ENCODE data around the gene ALKBH6. TPM values are rescaled to one million over a fixed set of nuclear protein-coding genes. Genes with fewer than 3 reads are reported as not detected.
"Not testable (repeated sequence)": the region's sequence is repeated elsewhere in the genome, so short reads cannot be mapped to it uniquely, and the experiment has no call there.

The ALKBH6 gene
- total and polyA plus RNA-seq, 10 of the 15 experiments (the other 5 are each of a cell fraction or from before 2014, with no cell fraction given): 1.2 to 56.5 (median 36.1) TPM

- Histone ChIP-seq H3K36me3 (ENCODE audit: control insufficient read depth in 2 of 2, insufficient read depth in 2 of 2, low read length in 1 of 2) (peaks cover 0 to 2% of the 10 kb centered on the region in 2 experiments; a peak in 2 of 4 replicates), H3K4me1 (ENCODE audit: control insufficient read depth, insufficient read depth, low read length) (no peaks in the 10 kb centered on the region), H3K27ac (ENCODE audit: control insufficient read depth, insufficient read depth) (no peak overlapping the region), H3K9ac (ENCODE audit: control insufficient read depth, insufficient read depth, low read length) (no peak overlapping the region), H3K27me3 (replicated peaks in 1 of 2; ENCODE audit: control insufficient read depth in 2 of 2, insufficient read depth in 2 of 2, low read length in 1 of 2) (no peaks in the 10 kb centered on the region), H4K20me1 (ENCODE audit: control insufficient read depth, insufficient read depth) (no peaks in the 10 kb centered on the region), H2AFZ (ENCODE audit: control insufficient read depth, low read depth, low read length) (no peak overlapping the region), H3K4me2 (ENCODE audit: control insufficient read depth, insufficient read depth) (no peak overlapping the region), H3K9me3 (replicated peaks; ENCODE audit: control insufficient read depth, insufficient read depth, low read length) (no peaks in the 10 kb centered on the region), H3K4me3 (no peak overlapping the region), H3K79me2 (ENCODE audit: control insufficient read depth, insufficient read depth, low read length) (no peaks in the 10 kb centered on the region)
- POLR2A ChIA-PET: interaction anchor here (0.6 kb wide), 1 partner anchor 179 kb away, joined by 5 read pairs; no protein-coding TSS in a partner anchor
- CTCF ChIA-PET: no interaction called here
- TF ChIP-seq ZNF274 (IDR thresholded peaks at IDR 0.05; ENCODE audit: insufficient read depth, insufficient read length) (no peak), BCL3 (IDR thresholded peaks at IDR 0.05; ENCODE audit: borderline replicate concordance, insufficient read depth, low read depth, low read length, poor library complexity, severe bottlenecking) (no peak)
- WGBS (ENCODE audit: insufficient coverage, insufficient replicate concordance, low lambda C conversion rate, missing lambda C conversion rate): 74% methylated on average over 3 of the region's 3 CpGs
- intact Hi-C loops (cut with micrococcal nuclease; ENCODE audit: unreplicated experiment): no loop called here
- no peak for FAIRE-seq
- ATAC-seq: no peak
- RAD21 ChIA-PET (ENCODE audit: unreplicated experiment): no interaction called here
- DNase-seq (ENCODE audit: low read depth, low spot score): no peak
- in situ Hi-C loops (cut with MboI): no loop called here
- BruUV-seq (replicated peaks): no TSS peak
- SMC1A ChIA-PET (ENCODE audit: uncharacterized antibody, unreplicated experiment): interaction anchor here (0.6 to 0.7 kb wide), 2 partner anchors 10 to 89 kb away, joined by 3 read pairs; no protein-coding TSS in a partner anchor
Measured at GRCh38 chr19:36041831-36042230, 27.8 kb upstream of the ALKBH6 start.

- ATAC-seq; BruUV-seq (replicated peaks); in situ Hi-C loops (cut with MboI); CTCF ChIA-PET; H3K79me2 ChIP-seq (ENCODE audit: control insufficient read depth, insufficient read depth, low read length); intact Hi-C loops (cut with micrococcal nuclease; ENCODE audit: unreplicated experiment); H4K20me1 ChIP-seq (ENCODE audit: control insufficient read depth, insufficient read depth); H3K9ac ChIP-seq (ENCODE audit: control insufficient read depth, insufficient read depth, low read length); H3K4me1 ChIP-seq (ENCODE audit: control insufficient read depth, insufficient read depth, low read length); H3K36me3 ChIP-seq (ENCODE audit: control insufficient read depth in 2 of 2, insufficient read depth in 2 of 2, low read length in 1 of 2); SMC1A ChIA-PET (ENCODE audit: uncharacterized antibody, unreplicated experiment); POLR2A ChIA-PET; H3K4me2 ChIP-seq (ENCODE audit: control insufficient read depth, insufficient read depth); H3K27me3 ChIP-seq (replicated peaks in 1 of 2; ENCODE audit: control insufficient read depth in 2 of 2, insufficient read depth in 2 of 2, low read length in 1 of 2); H3K9me3 ChIP-seq (replicated peaks; ENCODE audit: control insufficient read depth, insufficient read depth, low read length); H2AFZ ChIP-seq (ENCODE audit: control insufficient read depth, low read depth, low read length); H3K4me3 ChIP-seq; H3K27ac ChIP-seq (ENCODE audit: control insufficient read depth, insufficient read depth); DNase-seq (ENCODE audit: low read depth, low spot score); RAD21 ChIA-PET (ENCODE audit: unreplicated experiment); FAIRE-seq: not testable (repeated sequence)
- 87% methylated on average over 6 of the region's 6 CpGs for WGBS (ENCODE audit: insufficient coverage, insufficient replicate concordance, low lambda C conversion rate, missing lambda C conversion rate)
Measured at GRCh38 chr19:36041092-36041491, 27.1 kb upstream of the ALKBH6 start.
